ENCODE measurements around the gene PMAIP1.
"Not testable (repeated sequence)": the region's sequence is repeated elsewhere in the genome, so short reads cannot be mapped to it uniquely, and the experiment has no call there.

Gene PMAIP1

GRCh38 chr18:59885579-59886163, 14.1 kb upstream of the PMAIP1 start:
- DNase-seq, result no peak

- not testable (repeated sequence) for DNase-seq
Observed at GRCh38 chr18:59886399-59886798, 13.4 kb upstream of the PMAIP1 start.

GRCh38 chr18:59892123-59892522, 7.7 kb upstream of the PMAIP1 start:
- no peak for DNase-seq

GRCh38 chr18:59893971-59894370, 5.8 kb upstream of the PMAIP1 start:
- no peak for DNase-seq

- no peak for DNase-seq
Observed at GRCh38 chr18:59897321-59897954, 2.4 kb upstream of the PMAIP1 start.

GRCh38 chr18:59898093-59898492, 1.7 kb upstream of the PMAIP1 start:
- DNase-seq, result no peak

GRCh38 chr18:59898609-59899297, 1.0 kb upstream of the PMAIP1 start:
- no peak for DNase-seq

- peak; percentile 49 for DNase-seq
Observed at GRCh38 chr18:59900222-59901128, 679 bp downstream of the PMAIP1 start.

- DNase-seq, result no peak
Observed at GRCh38 chr18:59902131-59902992, 2.6 kb downstream of the PMAIP1 start.

- no peak for DNase-seq
Observed at GRCh38 chr18:59902993-59903610, 3.3 kb downstream of the PMAIP1 start.

GRCh38 chr18:59904011-59904601, 4.3 kb downstream of the PMAIP1 start:
- DNase-seq, result no peak

GRCh38 chr18:59905686-59906091, 5.9 kb downstream of the PMAIP1 start:
- DNase-seq, result no peak

GRCh38 chr18:59906203-59906602, 6.4 kb downstream of the PMAIP1 start:
- DNase-seq, result no peak

GRCh38 chr18:59907172-59907571, 7.4 kb downstream of the PMAIP1 start:
- no peak for DNase-seq

GRCh38 chr18:59907660-59908059, 7.9 kb downstream of the PMAIP1 start:
- no peak for DNase-seq

- no peak for DNase-seq
Observed at GRCh38 chr18:59908799-59909198, 9.0 kb downstream of the PMAIP1 start.

GRCh38 chr18:59909289-59910036, 9.7 kb downstream of the PMAIP1 start:
- no peak for DNase-seq

- DNase-seq, result no peak
Observed at GRCh38 chr18:59910967-59911366, 11.2 kb downstream of the PMAIP1 start.

GRCh38 chr18:59911600-59911999, 11.8 kb downstream of the PMAIP1 start:
- DNase-seq, result no peak

GRCh38 chr18:59912007-59912550, 12.3 kb downstream of the PMAIP1 start:
- DNase-seq, result no peak
